Stimulated activated CD4-positive, alpha-beta T cell treated with anti-CD3 and anti-CD28 coated beads, TNF-alpha, amount 100 ng/mL, for 4 hours (primary cell): ENCODE data around the gene ARFGAP2.

ENCODE experiments used
- DNase-seq, 3 experiments: peaks; one replicate each; pipeline ENCODE4 v3.0.0-alpha.2; 2020; ENCODE audit warnings: low read depth in 3 of 3

Gene ARFGAP2

DNA sequence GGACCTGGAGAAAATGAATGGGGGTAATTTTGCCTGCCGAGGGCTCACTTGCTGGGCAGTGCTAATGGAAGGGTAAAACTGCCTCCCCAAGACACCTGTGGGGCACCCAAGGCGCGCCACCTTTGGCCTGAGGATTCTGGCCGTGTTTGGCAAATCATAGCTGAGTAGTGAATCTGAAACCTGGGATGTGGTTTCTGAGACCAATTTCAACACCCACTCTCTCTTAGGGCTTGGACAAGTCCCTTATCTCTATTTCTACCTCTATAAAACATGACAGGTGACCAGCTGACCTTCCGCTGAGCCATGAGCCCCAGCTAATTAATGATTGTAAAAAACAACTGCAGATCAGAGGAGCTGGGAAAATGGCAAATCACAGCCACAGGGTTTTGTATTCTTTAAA lies 11.0 kb upstream of the ARFGAP2 start:
- no peak for DNase-seq

DNA sequence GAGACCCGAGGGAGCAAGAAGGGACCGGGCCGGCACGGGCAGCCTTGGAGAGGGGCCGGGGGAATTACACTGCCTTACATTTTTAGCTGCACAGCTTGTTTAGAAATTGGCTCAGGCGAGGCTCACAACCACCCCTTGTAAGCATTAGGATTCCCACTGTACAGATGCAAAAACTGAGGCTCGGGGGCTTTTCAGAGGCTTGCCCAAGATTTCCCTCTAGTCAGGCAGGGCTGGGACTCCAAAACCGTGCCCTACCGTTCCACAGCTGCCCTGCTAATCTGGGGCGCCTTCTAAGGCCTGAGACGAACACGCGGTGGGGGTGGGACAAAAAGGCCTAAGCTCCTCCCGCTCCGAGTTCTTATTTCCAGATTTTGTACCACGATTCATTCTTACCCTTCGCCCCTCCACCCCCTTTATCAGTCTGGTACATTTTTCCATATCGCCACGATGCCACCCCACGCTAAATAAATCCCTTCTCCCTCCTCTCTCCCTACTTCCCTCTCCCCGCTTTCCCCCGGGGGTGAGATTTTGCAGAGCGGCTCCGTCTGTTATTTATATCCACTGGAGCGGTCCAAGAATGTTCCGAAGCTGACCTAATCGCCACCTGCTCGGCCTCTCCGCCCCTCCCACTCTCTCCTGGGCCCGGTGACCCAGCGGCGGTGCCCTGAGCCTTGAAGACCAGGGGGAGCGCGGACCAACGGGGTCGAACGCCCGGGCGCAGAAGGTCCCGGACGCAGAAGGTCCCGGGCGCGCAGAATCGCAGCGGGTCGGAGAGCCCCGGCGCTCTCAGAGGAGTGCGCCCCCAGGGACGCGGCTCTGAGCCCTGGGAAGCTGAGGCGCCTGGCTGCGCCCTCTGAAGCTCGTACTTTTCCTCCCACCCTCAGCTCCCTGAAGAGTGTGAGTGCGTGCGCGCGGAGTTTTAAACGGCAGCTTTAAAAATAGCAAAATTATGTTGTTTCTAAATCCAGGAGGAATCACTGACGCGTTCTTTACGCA lies 10.3 kb upstream of the ARFGAP2 start:
- DNase-seq, result peak; percentile 18 to 40 (median 40)

DNA sequence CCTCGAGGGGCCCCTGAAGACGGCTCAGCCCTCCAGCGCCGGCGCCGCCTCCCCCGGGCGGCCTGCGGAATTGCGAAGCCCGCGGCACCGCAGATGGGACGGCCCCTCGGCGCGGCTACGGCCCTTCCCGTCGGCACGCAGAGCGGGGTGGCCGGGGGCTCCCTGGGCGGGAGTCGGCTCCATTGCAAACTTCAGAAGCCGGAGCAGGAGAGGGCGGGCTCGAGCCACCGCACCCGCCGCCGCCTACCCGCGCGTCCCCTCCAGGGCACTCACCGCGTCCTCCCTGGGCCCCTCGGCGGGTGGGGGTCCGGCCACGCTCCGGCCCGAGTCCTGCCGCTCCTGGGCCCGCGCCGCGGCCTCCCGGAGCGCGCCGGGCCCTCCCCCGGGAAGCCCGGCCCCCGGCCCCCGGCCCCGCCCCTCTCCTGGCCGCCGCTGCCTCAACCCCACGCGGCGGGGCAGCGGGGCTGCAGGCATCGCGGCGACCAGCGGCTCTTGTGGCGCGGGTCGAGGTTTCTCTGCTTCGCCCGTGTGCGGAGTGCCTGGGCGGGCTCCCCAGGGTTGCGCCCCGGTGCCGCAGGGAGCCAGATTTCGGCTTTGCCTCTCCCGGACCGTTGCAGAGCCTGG lies 9.5 kb upstream of the ARFGAP2 start, which contains the start of gene PACSIN3:
TSS of gene PACSIN3 (minus strand) at position 359 of the 624 bp plus-strand sequence. CDS start 3,707 bp downstream, outside the sequence.
- DNase-seq, result peak in 1 of 3 experiments; percentile 52

DNA sequence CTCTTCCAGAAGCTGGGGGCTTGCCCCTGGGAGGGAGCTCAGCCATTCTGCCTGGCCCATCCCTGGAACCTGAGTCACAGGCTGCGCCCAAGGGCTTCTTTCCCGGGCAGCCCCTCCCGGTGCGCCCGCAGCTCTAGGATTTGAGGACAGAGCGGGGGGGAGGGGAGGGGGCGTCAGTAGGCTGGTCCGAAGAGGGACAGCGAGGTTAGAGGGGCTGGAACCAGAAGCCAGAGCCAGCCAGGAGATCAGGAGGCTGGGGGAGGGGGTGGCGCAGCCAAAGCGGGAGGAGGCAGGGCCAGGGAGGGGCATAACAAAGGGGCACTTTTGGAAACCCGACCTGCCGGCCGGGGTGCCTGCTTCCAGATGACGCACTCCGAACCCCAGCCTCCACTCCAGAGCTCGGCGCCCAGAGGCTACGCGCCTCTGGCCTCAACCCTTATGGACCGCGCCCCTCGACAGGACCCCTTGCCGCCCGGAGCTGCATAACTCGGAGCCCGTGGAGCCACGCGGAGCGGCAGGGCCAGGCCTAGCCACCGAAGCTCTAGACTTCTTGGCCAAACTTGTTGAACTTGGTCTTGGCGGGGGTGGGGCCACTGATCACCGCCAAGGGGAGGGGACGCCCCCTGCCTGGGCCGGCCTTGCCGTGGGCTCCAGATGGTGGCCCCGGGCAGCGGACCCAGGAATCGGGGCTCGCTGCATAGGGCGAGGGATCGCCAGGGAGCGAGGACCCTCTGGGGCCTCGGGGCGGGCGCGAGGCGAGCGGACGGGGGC lies 8.8 kb upstream of the ARFGAP2 start:
- no peak for DNase-seq

DNA sequence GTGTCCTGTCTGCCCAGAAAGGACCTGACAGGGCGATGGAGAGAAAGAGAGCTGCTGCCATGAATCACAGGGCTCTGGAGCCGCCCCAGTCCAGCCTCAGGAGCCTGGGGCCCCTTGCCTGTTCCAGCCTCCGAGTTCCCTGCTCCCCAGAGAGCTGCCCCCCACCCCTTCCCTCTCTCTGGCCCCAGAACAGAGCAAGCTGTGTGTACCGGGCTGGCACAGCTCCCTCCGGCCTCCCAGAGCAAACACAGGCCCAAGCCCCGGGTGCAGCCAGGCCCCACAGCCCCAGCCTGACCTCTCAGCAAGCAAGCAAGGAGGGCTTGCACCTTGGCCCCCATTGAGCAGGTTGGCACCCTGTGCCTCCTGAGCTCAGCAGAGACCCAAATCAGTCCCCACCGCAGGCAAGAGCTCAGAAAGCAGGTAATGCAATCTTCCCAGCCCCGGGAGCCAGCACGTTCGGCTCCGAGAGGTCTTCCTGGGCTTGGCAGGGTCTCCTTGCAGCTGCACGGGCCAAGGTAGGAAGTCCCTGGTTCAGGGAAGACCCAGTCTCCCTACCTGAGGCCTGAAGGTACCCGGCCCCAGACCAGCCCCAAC lies 8.1 kb upstream of the ARFGAP2 start:
- DNase-seq, result no peak

DNA sequence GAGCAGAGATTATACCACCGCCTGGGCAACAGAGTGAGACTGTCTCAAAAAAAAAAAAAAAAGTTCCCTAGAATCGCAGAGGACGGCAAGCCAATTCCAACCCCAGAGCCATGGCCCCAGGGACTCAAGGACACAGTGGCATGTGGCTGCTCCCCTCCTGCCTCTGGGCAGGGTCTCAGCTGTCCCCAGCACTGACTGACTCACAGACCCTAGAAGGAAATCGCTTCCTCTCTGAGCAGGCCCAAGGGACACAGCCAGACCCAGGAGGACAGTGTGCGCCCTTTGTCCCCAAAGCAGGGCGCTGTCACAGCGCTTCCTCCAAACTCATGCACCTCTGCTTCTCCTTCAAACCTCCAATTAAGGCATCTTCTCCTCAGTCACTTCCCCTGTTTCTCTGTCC lies 7.3 kb upstream of the ARFGAP2 start:
- no peak for DNase-seq

DNA sequence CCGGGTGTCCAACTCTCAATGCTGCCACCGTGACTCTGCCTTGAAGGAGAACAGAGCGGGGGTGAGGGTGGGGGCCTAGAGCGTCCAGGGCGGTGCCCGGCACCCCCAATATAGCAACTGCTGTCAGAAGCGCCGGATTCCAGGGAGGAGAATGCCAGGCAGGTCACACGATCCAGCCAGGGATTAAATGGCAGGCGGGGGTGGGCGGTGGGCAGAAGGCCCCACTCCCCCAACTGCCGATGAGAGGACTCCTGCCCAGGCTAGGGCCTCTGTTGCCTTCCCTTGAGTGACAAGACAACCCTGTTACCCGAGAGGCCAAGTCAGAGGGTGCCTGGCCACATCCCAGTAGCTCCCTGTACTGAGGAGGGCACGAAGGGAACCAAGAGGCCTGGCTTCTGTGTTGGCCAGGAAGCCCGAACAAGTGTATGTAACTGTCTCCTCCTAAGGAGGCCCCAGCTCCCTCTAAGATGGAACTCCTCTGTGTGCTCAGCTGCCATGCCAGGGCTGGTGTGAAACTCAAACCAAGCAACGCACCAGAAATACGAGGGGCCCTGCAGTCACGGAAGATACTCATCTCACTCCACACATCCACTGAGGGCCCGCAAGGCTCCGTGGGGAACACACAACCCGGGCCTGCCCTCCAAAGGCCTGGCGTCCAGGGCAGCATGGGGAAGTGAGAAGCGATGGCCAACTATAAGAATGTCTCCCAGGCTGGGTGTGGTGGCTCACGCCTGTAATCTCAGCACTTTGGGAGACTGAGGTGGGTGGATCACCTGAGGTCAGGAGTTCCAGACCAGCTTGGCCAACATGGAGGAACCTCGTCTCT lies 6.6 kb upstream of the ARFGAP2 start:
- DNase-seq, result no peak

DNA sequence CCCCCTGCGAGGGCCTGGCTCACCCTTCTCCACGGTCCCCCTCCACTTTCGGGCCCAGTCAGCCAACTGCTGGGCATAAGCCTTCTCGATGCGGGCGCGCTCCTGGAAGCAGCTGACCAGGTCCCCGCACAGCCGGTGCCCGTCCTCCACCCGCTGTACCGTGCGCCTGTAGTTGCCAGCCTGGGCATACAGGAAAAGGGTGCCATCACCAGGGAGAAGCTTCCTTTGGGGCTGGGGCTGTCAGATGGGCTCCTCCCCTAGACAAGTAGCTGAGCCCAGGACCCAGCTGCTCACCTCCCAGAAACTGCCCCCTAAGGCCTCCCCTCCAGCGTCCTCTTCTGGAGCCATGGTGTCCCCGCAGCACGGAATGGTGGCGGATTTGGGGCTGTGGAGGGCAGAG lies 5.7 kb upstream of the ARFGAP2 start:
- DNase-seq, result no peak

DNA sequence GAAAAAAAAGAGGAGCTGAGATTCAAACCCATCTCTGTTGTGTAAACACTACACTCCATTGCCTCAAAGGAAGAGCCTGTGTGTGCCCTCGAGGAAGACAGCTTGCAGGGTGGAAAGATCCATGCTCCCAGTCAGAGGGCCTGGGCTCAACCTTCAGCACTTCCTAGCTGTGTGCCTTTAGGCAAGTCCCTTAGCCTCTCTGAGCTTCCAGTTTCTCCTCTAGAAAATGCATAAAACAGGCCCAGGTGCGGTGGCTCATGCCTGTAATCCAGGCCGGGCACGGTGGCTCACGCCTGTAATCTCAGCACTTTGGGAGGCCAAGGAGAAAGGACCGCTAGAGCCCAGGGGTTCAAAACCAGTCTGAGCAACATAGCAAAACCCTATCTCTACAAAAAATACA lies 4.6 kb upstream of the ARFGAP2 start:
- no peak for DNase-seq

DNA sequence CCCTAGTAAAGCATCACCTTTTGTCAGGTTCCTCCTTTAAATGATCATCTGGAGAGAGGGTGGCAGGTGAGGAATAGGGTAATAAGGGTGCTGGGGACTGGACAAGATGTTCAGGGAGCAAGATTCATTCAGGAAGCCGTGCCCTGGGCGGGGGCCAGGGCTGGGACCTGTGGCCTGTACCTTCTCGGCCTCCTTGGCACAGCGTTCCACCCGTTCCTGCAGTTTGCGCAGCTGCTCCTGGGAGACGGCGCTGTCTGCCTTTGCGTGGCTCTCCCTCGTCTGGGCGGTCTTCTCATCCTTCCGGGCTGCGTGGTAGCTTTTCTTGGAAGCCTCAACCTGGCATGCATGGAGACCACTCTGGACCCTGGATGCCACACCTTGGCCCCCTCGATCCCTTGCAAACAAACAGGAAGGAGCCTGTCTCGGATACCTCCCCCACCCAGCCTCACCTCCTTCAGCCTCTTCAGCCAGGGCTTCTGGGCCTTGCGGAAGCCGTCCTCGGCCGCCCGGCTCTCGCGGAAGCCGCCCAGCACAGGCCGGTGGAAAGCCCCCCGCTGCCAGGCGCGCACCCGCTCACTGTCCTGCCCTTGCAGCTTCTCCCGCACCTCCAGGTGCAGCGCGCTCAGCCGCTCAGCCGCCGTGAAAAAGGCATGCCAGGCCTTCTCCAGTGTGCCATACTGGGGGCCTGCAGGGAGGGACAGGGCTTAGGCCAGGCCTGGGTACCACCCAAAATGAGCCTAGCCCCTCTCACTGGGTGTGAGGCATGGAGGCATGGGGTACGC lies 3.5 kb upstream of the ARFGAP2 start:
- DNase-seq, result no peak

DNA sequence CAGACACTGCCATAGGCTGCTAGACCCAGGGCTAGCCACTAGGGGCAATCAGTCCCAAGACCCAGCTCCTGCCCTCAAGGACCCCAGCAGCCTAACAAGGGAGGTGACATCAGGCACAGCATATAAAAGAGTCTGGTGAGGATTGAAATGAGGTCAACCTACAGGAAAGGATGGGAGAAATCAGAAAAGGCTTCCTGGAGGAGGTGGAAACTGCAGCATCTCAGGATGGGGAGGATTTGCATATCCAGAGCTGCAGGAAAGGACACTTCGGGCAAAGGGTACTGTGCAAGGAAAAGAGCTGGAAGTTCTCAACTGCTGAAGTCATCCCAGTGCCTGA lies 2.9 kb upstream of the ARFGAP2 start:
- DNase-seq, result no peak

DNA sequence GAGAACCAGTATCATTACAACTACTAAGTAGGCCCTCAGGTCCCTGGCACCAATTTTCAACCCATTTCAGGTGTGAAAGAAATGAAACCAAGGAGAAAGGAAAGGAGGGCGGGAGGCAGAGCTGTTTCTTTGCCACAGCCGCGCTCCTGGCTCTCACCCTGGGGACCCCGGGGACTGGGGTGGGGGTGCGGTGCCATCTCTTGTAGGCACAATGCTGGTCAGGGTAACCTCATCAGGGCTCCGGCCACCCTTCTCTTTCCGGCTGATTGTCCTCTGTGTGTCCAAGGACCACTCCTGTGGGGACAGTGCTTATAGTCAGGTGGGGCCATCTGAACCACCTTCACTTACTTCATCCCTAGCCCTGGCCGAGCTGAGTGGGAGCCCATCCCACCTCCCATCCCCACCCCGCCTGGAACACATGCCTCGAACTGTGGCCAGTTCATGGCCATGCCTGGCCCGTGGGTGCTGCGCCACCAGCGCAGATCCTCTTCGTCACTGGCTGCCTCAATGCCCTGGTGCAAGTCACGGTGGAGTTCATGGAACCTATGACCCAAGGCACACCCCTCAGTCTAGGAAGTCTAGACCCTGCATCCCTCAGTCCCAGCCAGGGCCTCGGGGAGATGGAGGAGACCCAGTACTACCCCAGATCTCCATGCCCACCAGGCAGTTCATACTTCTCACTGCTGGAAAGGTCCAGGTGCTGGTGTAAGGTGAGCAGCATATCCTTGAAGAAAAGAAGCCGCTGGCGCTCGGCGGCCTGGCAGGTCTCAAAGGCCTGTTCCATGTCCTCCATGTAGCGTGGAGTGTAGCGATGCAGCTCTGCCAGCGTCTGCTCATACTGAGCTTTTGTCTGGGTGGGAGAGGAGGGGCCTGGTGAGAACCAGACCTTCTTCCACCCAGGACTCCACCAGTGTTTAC lies 2.3 kb upstream of the ARFGAP2 start:
- no peak for DNase-seq

DNA sequence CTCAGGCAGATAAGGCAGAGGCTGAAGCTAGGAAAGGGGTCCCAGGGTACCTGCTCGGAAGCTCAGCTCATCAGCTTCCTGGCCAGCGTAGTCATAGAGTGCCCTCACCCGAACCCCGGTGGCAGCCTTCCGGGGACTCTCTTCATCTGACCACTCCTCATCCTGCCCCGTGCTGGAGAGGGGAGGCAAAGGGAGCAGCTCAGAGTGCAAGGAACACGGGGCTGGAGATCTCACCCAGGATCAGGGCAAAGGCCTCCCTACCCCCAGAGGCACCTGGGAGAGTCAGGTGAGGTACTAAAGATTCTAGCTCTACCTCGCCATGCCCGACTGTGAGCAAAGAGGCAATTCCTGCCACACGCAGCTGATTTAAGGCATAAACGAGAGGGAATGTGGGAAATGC lies 1.6 kb upstream of the ARFGAP2 start:
- DNase-seq, result no peak

DNA sequence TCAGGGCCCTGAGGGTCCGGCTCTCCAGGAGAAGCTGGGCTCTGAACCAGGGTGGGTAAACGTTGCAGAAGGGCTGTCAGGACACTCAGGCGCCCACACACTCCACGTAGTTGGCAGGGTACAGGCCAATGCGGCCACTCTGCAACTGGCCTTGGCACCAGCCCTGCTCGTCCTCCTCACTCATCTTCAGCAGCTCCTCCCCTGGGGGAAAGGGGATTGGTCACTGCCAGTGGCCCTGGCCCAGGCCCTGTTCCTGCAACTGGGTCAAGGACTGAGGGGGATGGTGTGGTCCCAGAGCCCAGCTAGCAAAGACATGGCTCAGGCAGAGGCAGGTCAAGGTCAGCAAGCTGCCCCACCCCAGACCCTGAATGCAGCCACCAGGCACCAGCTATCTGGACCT lies 1.2 kb upstream of the ARFGAP2 start:
- DNase-seq, result no peak

DNA sequence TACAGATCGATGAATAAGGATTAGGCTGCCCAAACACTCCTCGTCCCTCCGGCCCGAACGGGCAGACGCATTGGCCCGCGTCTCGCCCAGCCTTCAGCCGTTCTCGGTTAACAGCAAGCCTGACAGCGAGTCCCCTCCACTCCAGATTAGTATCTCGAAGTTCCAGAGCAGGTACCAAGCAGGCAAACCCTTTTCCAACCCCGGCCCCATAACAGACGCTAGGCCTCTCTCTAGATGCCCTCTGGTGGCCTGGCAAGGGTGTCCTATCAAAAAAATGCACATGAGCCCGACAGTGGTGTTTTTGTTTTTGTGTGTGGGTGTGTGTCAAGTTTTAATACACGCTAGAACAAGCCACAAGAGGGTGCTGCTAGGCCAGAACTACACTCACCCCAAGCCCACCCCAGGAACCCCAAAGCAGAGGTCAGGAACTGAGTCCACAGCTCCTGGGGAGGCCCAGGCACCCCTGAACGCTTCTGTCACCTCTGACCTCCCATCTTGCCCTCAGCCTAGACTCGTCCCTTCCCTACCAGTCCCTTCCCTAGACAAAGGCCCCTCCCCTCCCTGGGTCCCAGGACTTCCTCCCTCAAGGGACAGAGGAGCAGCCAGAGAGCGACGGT lies 658 bp upstream of the ARFGAP2 start:
- peak in 2 of 3 experiments; percentile 51 to 60 for DNase-seq

DNA sequence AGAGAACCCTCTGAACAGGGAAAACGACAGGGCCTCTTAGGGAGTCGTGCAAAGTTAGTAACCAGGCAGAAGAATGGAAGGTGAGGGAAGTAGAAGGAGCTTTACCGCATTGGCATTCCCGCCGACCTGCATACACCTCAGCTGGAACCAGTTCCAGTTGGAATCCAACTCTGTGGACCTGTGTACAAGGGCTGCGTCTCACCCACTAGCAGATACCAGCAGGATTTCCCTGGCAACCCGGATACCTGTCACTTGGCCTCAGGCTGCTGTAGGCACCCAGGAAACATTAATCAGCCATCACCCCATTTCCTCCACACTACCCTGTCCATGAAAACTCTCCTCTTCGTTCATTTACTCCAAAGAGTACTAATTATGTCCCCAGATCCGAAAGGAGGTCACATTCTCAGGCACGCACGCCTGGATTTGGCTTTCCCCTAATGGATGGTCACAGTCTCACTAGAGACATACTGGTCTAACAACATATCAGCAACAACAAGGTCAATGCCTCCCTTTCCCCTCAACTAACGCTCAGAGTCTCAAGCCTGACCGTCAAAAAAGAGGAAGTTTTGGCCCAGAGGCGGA lies 842 bp downstream of the ARFGAP2 start:
- DNase-seq, result no peak

DNA sequence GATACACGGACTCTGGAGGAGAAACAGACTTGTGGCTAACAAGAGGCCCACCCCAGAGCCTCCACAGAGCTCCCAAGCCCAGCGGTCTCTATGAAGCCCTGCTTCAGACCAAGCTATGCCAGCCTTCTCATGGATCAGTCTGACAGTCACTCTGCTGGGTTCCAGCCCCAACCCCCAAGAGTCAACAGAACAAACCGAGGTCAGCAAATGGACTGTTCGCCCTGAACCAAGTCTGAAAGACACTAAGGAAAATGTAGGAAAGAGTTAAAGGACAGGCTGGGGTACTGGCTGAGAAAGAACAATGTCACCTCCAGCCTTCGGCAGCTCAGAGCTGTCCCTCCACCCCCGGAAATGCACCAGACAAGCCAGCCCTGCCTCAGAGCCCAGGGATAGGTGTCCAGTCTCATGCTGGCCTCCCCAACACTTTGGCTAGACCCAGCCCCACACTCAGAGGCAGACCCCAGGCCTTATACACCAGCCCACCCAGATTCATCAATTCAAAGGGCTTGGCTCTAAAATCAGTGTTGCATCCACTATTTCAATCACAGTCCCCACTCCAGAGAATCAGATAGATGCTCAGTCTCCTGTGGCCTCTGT lies 3.8 kb downstream of the ARFGAP2 start:
- DNase-seq, result no peak

DNA sequence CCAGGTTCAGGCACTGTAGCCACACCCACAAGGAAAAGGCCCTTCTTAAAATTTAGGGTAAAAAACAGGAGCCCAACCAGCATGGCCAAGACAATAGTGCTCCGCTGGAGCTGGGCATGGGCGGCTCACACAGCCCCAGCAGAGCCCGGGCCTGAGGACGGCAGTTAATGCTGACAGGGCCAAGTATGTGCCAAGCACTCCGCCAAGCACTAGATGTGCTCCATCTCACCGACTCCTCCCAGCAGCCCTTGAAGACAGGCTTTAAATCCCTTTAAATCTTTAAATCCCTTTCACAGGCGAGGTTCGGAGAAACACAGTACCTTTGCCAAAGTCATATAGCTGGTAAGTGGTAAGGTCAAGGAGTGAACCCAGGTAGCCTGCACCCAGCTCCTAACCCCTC lies 4.8 kb downstream of the ARFGAP2 start:
- no peak for DNase-seq
